Body of pancreas (tissue), 4 donors: ENCODE measurements around the gene COBL. TPM values are rescaled to one million over a fixed set of nuclear protein-coding genes. Genes with fewer than 3 reads are reported as not detected.

Experiments used
- ATAC-seq: fragments of 150-250 bp; one replicate; pipeline ENCODE4 v1.9.1; 2016
- DNase-seq, 4 donors: peaks; one replicate each; pipeline ENCODE4 v3.0.0-alpha.2; 2019
- H3K27ac ChIP-seq, 4 donors: fragments of 200-600 bp; sonication (generic); 1 replicate in 3 of 4; 2 replicates in 1 of 4; pipeline versions ENCODE4 v1.5.1 to v1.6.1; 2016 to 2019; ENCODE audit warnings: mild to moderate bottlenecking in 1 of 4, mixed read lengths in 1 of 4, moderate library complexity in 1 of 4
- H3K27me3 ChIP-seq, 2 donors: fragments of 200-600 bp; sonication (generic); one replicate each; pipeline ENCODE4 v1.6.0; 2016; ENCODE audit warnings: mild to moderate bottlenecking in 1 of 2
- H3K36me3 ChIP-seq, 2 donors: fragments of 200-600 bp; sonication (generic); replicated peaks in 1 of 2; 2 replicates each; pipeline ENCODE4 v1.5.1; 2016; ENCODE audit warnings: low read depth in 2 of 2; ENCODE audit not compliant: insufficient read depth in 1 of 2
- H3K4me1 ChIP-seq: fragments of 200-600 bp; sonication (generic); one replicate; pipeline ENCODE4 v1.6.0; 2016
- H3K4me3 ChIP-seq, 2 donors: fragments of 200-600 bp; sonication (generic); 1 replicate in 1 of 2; 2 replicates in 1 of 2; pipeline ENCODE4 v1.5.1; 2016 to 2019
- H3K9me3 ChIP-seq, 3 donors: fragments of 200-600 bp; sonication (generic); 1 replicate in 2 of 3; 2 replicates in 1 of 3; pipeline ENCODE4 v1.5.1; 2016
- CTCF ChIP-seq, 7 experiments: fragments of 450-650 bp in 4 of 7; fragments of 200-600 bp in 3 of 7; sonication (generic) in 3 of 7; IDR thresholded peaks; one replicate each; pipeline ENCODE4 v1.5.1; 2016 to 2019; ENCODE audit warnings: antibody characterized with exemption in 7 of 7
- POLR2A ChIP-seq, 3 donors: fragments of 450-650 bp; IDR thresholded peaks; one replicate each; pipeline ENCODE4 v1.6.1; 2016; ENCODE audit warnings: antibody characterized with exemption in 3 of 3, mild to moderate bottlenecking in 2 of 3
- WGBS, 2 donors: methylation state at CpG; one replicate each; pipeline ENCODE4 v1.1.5; 2017; 5-methylcytosine and 5-hydroxymethylcytosine counted together
- intact Hi-C: fragments of 100-400 bp; cut with DNase I; formaldehyde crosslinking; loops from one replicate; pipeline ENCODE4 v1.15.1; 2023
- total RNA-seq, 2 donors: library from RNA; depleted of rRNA; stranded (reverse); fragments of >200 nt; gene quantifications; one replicate each; pipeline ENCODE4 v1.1.0, GENCODE V29; 2016

Gene COBL
- total RNA-seq, 2 donors from 2014 or later, result 22.3 to 25.4 TPM

DNA sequence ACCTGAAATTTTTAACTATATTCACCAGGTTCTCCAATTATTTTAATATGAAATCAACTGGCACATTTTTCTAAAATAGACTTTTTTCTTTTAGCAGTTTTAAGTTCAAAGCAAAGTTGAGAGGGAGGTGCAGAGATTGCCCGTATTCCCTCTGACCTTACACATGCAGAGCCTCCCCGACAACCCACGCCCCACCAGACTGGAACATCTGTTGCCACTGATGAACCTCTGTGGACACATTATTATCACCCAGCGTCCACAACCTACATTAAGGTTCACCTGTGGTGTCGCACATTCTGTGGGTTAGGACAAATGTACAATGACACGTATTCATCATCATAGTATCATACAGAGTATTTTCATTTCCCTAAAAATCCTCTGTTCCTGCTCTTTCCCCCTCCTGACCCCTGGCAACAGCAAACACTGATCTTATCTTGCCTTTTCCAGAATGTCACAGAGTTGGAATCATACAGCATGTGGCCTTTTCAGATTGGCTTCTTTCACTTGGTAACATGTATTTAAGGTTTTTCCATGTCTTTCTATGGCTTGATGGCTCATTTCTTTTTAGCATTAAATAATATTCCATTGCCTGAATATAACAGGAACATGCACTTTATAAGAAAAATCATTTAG lies 37.1 kb downstream of the COBL start:
- Histone ChIP-seq H3K4me1 (peaks cover 42% of the 10 kb centered on the region), H3K27me3 (no peaks in the 10 kb centered on the region), H3K4me3 (no peak overlapping the region), H3K9me3 (no peaks in the 10 kb centered on the region), H3K27ac (no peak overlapping the region), H3K36me3 (no peaks in the 10 kb centered on the region)
- ATAC-seq, result no peak
- 85% methylated on average over 6 of the region's 6 CpGs for WGBS, 2 donors
- no peak for TF ChIP-seq CTCF (IDR thresholded peaks at IDR 0.05)
- TF ChIP-seq POLR2A (IDR thresholded peaks at IDR 0.05), result no peak
- DNase-seq, result no peak
- intact Hi-C loops, result no loop called here

- intact Hi-C loops, result no loop called here
- DNase-seq (no peak), ATAC-seq (no peak)
- TF ChIP-seq CTCF (IDR thresholded peaks at IDR 0.05) (no peak), POLR2A (IDR thresholded peaks at IDR 0.05) (no peak)
- no peaks in the 10 kb centered on the region for H3K27me3 ChIP-seq
- H3K27ac ChIP-seq, result no peak overlapping the region
- no peak overlapping the region for H3K4me3 ChIP-seq
- H3K4me1 ChIP-seq, result peaks cover 42% of the 10 kb centered on the region
- H3K36me3 ChIP-seq, result no peaks in the 10 kb centered on the region
- no peaks in the 10 kb centered on the region for H3K9me3 ChIP-seq
- WGBS, 2 donors, result 80 to 81% methylated on average over 6 of the region's 6 CpGs
Measured at GRCh38 chr7:51278797-51279196, 37.8 kb downstream of the COBL start.

DNA sequence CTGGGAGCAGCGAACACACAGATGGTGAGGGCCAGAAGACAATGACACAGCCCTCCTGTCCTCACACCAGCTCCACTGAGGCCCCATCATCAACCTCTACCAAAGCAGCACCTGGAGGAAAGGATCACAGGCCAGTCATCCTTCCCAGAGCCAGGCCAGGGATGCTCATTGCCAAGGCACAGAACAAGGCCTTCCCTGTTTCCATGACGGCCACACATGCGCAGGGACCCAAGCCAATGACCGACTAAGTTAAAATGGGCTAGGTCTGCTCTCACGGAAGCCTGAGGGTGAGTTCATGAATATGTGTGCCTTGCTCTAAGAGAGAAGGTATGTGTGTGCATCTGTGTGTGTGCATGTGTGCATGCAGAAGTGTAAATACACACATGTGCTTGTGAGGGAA lies 39.6 kb downstream of the COBL start:
- no peak overlapping the region for H3K27ac ChIP-seq
- no peak overlapping the region for H3K4me3 ChIP-seq
- no peak for DNase-seq
- WGBS, 2 donors, result 74 to 75% methylated on average over 5 of the region's 5 CpGs
- TF ChIP-seq POLR2A (IDR thresholded peaks at IDR 0.05), result no peak
- TF ChIP-seq CTCF (IDR thresholded peaks at IDR 0.05), result no peak
- peaks cover 42% of the 10 kb centered on the region for H3K4me1 ChIP-seq
- intact Hi-C loops, result no loop called here
- H3K36me3 ChIP-seq, result no peaks in the 10 kb centered on the region
- no peaks in the 10 kb centered on the region for H3K9me3 ChIP-seq
- ATAC-seq, result no peak
- no peaks in the 10 kb centered on the region for H3K27me3 ChIP-seq

DNA sequence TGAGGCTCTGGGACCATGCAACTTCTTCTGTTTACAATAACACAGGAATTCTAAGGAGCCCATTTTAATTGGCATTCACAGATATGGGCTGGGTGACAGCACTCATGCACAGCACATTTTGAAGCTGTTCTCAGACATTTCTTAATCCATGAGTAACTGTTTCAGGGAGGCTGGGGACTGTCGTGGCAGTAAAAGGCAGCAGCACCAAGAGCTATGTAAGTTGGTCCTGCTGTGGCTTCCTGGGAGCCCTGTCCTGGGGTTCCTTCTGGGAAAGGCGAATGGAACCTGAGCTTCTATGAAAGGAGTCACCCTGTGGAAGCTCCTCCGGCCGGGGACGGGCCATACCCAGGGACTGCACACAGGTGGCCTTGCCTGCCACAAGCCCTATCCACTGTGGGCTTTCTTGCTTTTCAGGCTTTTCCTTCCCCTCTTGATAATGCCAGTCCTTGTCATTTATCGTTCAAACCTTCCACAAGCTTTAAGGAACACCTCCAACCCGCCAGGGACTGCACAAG lies 40.5 kb downstream of the COBL start:
- 52 to 60% methylated on average over 7 of the region's 7 CpGs for WGBS, 2 donors
- ATAC-seq (no peak), DNase-seq (no peak)
- H3K4me1 ChIP-seq, result peaks cover 42% of the 10 kb centered on the region
- no peak for TF ChIP-seq POLR2A (IDR thresholded peaks at IDR 0.05)
- TF ChIP-seq CTCF (IDR thresholded peaks at IDR 0.05), result no peak
- peak overlapping the region in 2 of 4 donors; percentile 23 to 45 for H3K27ac ChIP-seq
- intact Hi-C loops, result no loop called here
- H3K9me3 ChIP-seq, result no peaks in the 10 kb centered on the region
- H3K27me3 ChIP-seq, result no peaks in the 10 kb centered on the region
- H3K4me3 ChIP-seq, result no peak overlapping the region
- no peaks in the 10 kb centered on the region for H3K36me3 ChIP-seq

DNA sequence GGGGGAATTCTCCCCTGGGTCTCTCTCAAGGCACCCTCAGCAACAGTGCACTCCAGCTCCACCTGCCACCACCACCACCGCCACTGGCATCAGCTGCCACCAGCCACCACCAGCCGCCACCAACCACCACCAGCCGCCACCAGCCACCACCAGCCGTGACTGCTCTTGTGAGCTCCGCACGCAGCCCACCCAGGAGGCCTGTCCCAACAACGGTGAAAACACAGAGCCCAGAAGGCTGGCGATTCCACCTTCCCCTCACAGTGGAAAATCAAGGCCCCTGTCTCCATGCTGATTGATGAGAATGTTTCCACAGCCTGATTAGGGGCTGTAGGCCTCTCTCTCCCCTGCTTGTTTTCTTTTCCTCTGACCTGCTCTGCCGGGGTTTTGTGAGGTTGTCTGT lies 41.1 kb downstream of the COBL start:
- Histone ChIP-seq H3K4me3 (no peak overlapping the region), H3K27me3 (no peaks in the 10 kb centered on the region), H3K4me1 (peaks cover 42% of the 10 kb centered on the region), H3K36me3 (no peaks in the 10 kb centered on the region), H3K27ac (peak overlapping the region in 3 of 4 donors; percentile 23 to 45 (median 40)), H3K9me3 (no peaks in the 10 kb centered on the region)
- no peak for TF ChIP-seq CTCF (IDR thresholded peaks at IDR 0.05)
- TF ChIP-seq POLR2A (IDR thresholded peaks at IDR 0.05), result no peak
- DNase-seq (no peak), ATAC-seq (no peak)
- intact Hi-C loops, result no loop called here
- 63 to 71% methylated on average over 8 to 9 of the region's 9 CpGs for WGBS, 2 donors
